ENCODE data around the gene KCNH1.

The KCNH1 gene

DNA sequence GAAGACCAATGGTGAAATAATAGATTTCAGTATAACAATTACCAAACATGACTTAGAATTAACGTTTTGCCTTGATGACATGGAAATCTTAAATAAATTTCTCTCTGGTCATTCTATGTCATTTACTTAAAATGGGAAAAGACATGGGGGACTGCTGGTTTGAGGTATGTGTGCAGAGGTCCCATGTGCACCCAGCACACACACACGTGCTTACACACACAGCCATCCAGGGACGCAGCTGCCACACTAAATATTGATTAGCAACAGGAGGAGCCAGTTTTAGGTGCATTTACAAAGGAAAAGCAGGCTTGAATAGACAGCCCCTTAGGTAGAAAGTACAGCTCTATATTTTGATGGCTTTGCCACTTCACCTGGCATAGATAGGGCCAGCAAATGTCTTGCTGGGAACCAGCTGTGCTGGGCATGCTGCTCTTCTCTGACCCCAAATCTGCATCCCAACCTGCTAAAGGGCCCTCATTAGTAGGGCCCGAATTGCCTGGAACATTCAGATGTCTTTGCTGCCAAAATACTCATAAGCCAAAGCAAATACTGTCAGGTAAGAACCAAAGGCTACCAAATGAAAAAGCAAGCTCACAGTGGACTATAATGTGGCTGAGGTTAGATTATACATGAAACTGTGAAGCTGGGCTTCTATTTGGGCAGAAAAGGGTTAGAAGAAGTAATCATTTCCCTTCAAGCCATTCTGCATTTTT is 405.4 kb downstream of the KCNH1 start:
- peaks cover 27% of the 10 kb centered on the region for H3K27me3 ChIP-seq (ENCODE audit: low read depth, low read length)
- H3K4me1 ChIP-seq (ENCODE audit: low read length): no peaks in the 10 kb centered on the region
- TF ChIP-seq EZH2phosphoT487 (IDR thresholded peaks at IDR 0.05; ENCODE audit: low read depth): no peak
- TF ChIP-seq, protein P1, sequence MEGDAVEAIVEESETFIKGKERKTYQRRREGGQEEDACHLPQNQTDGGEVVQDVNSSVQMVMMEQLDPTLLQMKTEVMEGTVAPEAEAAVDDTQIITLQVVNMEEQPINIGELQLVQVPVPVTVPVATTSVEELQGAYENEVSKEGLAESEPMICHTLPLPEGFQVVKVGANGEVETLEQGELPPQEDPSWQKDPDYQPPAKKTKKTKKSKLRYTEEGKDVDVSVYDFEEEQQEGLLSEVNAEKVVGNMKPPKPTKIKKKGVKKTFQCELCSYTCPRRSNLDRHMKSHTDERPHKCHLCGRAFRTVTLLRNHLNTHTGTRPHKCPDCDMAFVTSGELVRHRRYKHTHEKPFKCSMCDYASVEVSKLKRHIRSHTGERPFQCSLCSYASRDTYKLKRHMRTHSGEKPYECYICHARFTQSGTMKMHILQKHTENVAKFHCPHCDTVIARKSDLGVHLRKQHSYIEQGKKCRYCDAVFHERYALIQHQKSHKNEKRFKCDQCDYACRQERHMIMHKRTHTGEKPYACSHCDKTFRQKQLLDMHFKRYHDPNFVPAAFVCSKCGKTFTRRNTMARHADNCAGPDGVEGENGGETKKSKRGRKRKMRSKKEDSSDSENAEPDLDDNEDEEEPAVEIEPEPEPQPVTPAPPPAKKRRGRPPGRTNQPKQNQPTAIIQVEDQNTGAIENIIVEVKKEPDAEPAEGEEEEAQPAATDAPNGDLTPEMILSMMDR (IDR thresholded peaks at IDR 0.05; ENCODE audit: low read depth, low read length): no peak
- H3K4me3 ChIP-seq (ENCODE audit: low read length): no peak overlapping the region
- H3K9me3 ChIP-seq (ENCODE audit: insufficient read depth, low read length): no peaks in the 10 kb centered on the region
- H3K79me2 ChIP-seq (ENCODE audit: low read length): no peaks in the 10 kb centered on the region
- H3K36me3 ChIP-seq (replicated peaks; ENCODE audit: low read depth, low read length): no peaks in the 10 kb centered on the region
- no peak overlapping the region for H3K27ac ChIP-seq (ENCODE audit: low read length)
- H2AFZ ChIP-seq (ENCODE audit: low read depth, low read length): no peak overlapping the region
- no peaks in the 10 kb centered on the region for H4K20me1 ChIP-seq (ENCODE audit: insufficient read depth, low read length)
- no peak overlapping the region for H3K9ac ChIP-seq (ENCODE audit: low read length)
- no peak overlapping the region for H3K4me2 ChIP-seq (ENCODE audit: low read length)

DNA sequence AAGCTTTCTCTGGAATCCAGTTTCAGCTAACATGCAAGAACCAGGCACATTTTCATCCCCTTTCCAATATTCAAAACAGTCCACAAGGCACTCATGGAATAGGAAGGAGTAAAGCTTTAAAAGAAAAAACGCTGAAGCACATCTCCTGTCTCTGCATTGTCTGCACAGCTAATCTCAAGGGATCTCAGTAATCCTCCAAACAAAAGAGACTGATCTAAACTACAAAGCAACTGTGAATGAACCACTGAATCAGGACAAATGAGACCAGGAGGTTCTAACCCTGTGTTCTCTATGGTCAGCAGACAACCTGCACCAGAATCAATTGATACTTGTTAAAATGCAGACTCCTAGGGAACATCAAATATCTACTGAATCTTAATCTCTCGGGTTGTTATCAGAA is 406.2 kb downstream of the KCNH1 start:
- Histone ChIP-seq H3K4me2 (ENCODE audit: low read length) (no peak overlapping the region), H3K9ac (ENCODE audit: low read length) (no peak overlapping the region), H3K27ac (ENCODE audit: low read length) (no peak overlapping the region), H3K27me3 (ENCODE audit: low read depth, low read length) (peaks cover 27% of the 10 kb centered on the region), H4K20me1 (ENCODE audit: insufficient read depth, low read length) (no peaks in the 10 kb centered on the region), H2AFZ (ENCODE audit: low read depth, low read length) (no peak overlapping the region), H3K36me3 (replicated peaks; ENCODE audit: low read depth, low read length) (no peaks in the 10 kb centered on the region), H3K9me3 (ENCODE audit: insufficient read depth, low read length) (no peaks in the 10 kb centered on the region), H3K4me3 (ENCODE audit: low read length) (no peak overlapping the region), H3K4me1 (ENCODE audit: low read length) (no peaks in the 10 kb centered on the region), H3K79me2 (ENCODE audit: low read length) (no peaks in the 10 kb centered on the region)
- TF ChIP-seq, protein P1 (IDR thresholded peaks at IDR 0.05; ENCODE audit: low read depth, low read length): no peak
- no peak for TF ChIP-seq EZH2phosphoT487 (IDR thresholded peaks at IDR 0.05; ENCODE audit: low read depth)

DNA sequence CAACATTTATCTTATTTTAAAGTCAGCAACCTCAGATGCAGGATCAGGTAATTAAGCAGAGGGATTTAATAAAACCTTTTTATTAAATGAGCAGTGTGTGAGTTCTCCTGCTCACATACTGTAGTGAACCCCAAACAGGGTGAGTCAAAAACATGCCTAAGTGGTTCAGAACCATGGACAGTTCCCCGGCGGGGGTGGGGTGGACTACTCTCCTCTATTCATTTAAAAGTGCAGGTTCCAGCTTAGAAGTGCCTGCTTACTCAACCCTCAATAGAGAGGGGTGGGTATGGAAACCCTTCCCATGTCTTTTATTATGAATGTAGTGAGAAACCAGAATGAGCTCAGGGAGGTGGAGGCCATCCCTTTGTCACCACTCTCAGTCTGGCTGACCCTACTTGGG is 407.3 kb downstream of the KCNH1 start:
- Histone ChIP-seq H3K9me3 (ENCODE audit: insufficient read depth, low read length) (no peaks in the 10 kb centered on the region), H4K20me1 (ENCODE audit: insufficient read depth, low read length) (no peaks in the 10 kb centered on the region), H3K4me2 (ENCODE audit: low read length) (no peak overlapping the region), H3K27me3 (ENCODE audit: low read depth, low read length) (peaks cover 27% of the 10 kb centered on the region), H3K4me3 (ENCODE audit: low read length) (no peak overlapping the region), H3K36me3 (replicated peaks; ENCODE audit: low read depth, low read length) (no peaks in the 10 kb centered on the region), H2AFZ (ENCODE audit: low read depth, low read length) (no peak overlapping the region), H3K79me2 (ENCODE audit: low read length) (no peaks in the 10 kb centered on the region), H3K4me1 (ENCODE audit: low read length) (no peaks in the 10 kb centered on the region), H3K27ac (ENCODE audit: low read length) (no peak overlapping the region), H3K9ac (ENCODE audit: low read length) (no peak overlapping the region)
- TF ChIP-seq EZH2phosphoT487 (IDR thresholded peaks at IDR 0.05; ENCODE audit: low read depth): no peak

DNA sequence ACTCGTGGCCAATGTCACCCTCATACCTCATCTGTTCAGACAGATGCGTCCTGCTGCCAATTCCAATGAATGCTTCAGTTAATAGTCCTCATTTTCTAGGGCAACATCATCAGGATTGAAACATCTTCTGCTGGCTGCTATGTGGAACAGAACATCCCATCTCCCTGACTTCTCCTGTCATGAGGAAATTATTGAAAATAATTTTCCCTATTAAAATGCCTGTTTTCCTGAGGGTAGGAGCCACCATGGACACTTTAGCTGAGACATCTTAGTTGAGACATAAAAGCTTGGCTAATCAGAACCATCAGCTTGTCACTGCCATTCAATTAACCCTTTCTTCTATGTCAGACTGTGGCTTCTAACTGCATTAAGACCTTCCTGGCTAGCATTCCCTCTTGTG is 409.2 kb downstream of the KCNH1 start:
- Histone ChIP-seq H2AFZ (ENCODE audit: low read depth, low read length) (no peak overlapping the region), H4K20me1 (ENCODE audit: insufficient read depth, low read length) (no peaks in the 10 kb centered on the region), H3K4me3 (ENCODE audit: low read length) (no peak overlapping the region), H3K9ac (ENCODE audit: low read length) (no peak overlapping the region), H3K4me1 (ENCODE audit: low read length) (no peaks in the 10 kb centered on the region), H3K4me2 (ENCODE audit: low read length) (no peak overlapping the region), H3K27ac (ENCODE audit: low read length) (no peak overlapping the region), H3K9me3 (ENCODE audit: insufficient read depth, low read length) (no peaks in the 10 kb centered on the region), H3K79me2 (ENCODE audit: low read length) (no peaks in the 10 kb centered on the region), H3K36me3 (replicated peaks; ENCODE audit: low read depth, low read length) (no peaks in the 10 kb centered on the region), H3K27me3 (ENCODE audit: low read depth, low read length) (peaks cover 23% of the 10 kb centered on the region)
- TF ChIP-seq, protein P1 (IDR thresholded peaks at IDR 0.05; ENCODE audit: low read depth, low read length): no peak
- TF ChIP-seq EZH2phosphoT487 (IDR thresholded peaks at IDR 0.05; ENCODE audit: low read depth): no peak

All from OCI-LY3 (cell line).